Keratinocyte (primary cell): ENCODE measurements around the gene CCDC28A. TPM values are rescaled to one million over a fixed set of nuclear protein-coding genes. Genes with fewer than 3 reads are reported as not detected.

Experiments used
- DNase-seq: peaks from one replicate; pipeline ENCODE4 v3.0.0-alpha.2; 2011; ENCODE audit warnings: low read depth, missing footprints, low spot score
- FAIRE-seq: peaks from 2 replicates; lab custom pipeline; 2011; peaks lifted over from hg19 to GRCh38; lab: Jason Lieb, UNC
- H2AFZ ChIP-seq: 2 replicates; pipeline ENCODE4 v1.6.0; 2012; ENCODE audit warnings: low read length, control low read depth, inconsistent platforms; ENCODE audit not compliant: control insufficient read depth
- H3K27ac ChIP-seq: 2 replicates; pipeline ENCODE4 v1.5.1; 2011; ENCODE audit warnings: low read length; ENCODE audit not compliant: control insufficient read depth, insufficient read depth
- H3K27me3 ChIP-seq: 3 replicates; pipeline ENCODE4 v1.6.0; 2011; ENCODE audit warnings: low read length; ENCODE audit not compliant: control insufficient read depth, insufficient read depth; ENCODE audit errors: extremely low read depth
- H3K36me3 ChIP-seq, 2 experiments: 2 replicates in 1 of 2; 3 replicates in 1 of 2; pipeline ENCODE4 v1.5.1; 2011; ENCODE audit warnings: low read length in 2 of 2, mild to moderate bottlenecking in 1 of 2; ENCODE audit not compliant: control insufficient read depth in 2 of 2, insufficient read depth in 2 of 2; ENCODE audit errors: extremely low read depth in 1 of 2
- H3K4me1 ChIP-seq: 3 replicates; pipeline ENCODE4 v1.5.1; 2011; ENCODE audit warnings: low read length; ENCODE audit not compliant: control insufficient read depth, insufficient read depth; ENCODE audit errors: extremely low read depth
- H3K4me2 ChIP-seq: 3 replicates; pipeline ENCODE4 v1.6.0; 2011; ENCODE audit warnings: low read depth, low read length; ENCODE audit not compliant: control insufficient read depth, insufficient read depth; ENCODE audit errors: extremely low read depth
- H3K4me3 ChIP-seq, 3 experiments: fragments of 200-600 bp in 1 of 3; sonication (generic) in 1 of 3; 2 replicates in 2 of 3; 3 replicates in 1 of 3; pipeline ENCODE4 v1.5.1; 2011 to 2016; ENCODE audit warnings: low read length in 3 of 3, mild to moderate bottlenecking in 3 of 3, control low read depth in 2 of 3, inconsistent platforms in 1 of 3, low read depth in 1 of 3, mixed read lengths in 1 of 3, mixed run types in 1 of 3, moderate library complexity in 1 of 3; ENCODE audit not compliant: control insufficient read depth in 2 of 3, insufficient read depth in 2 of 3; ENCODE audit errors: extremely low read depth in 1 of 3
- H3K79me2 ChIP-seq: 2 replicates; pipeline ENCODE4 v1.6.0; 2012; ENCODE audit warnings: low read length; ENCODE audit not compliant: control insufficient read depth, insufficient read depth
- H3K9ac ChIP-seq: 3 replicates; pipeline ENCODE4 v1.6.0; 2011; ENCODE audit warnings: low read length; ENCODE audit not compliant: control insufficient read depth, insufficient read depth; ENCODE audit errors: extremely low read depth
- H3K9me1 ChIP-seq: 3 replicates; pipeline ENCODE4 v1.6.0; 2011; ENCODE audit warnings: low read length; ENCODE audit not compliant: control insufficient read depth, insufficient read depth; ENCODE audit errors: extremely low read depth
- H3K9me3 ChIP-seq: 2 replicates; pipeline ENCODE4 v1.5.1; 2012; ENCODE audit warnings: low read depth, low read length; ENCODE audit not compliant: control insufficient read depth
- H4K20me1 ChIP-seq: 3 replicates; pipeline ENCODE4 v1.6.0; 2011; ENCODE audit warnings: low read length; ENCODE audit not compliant: control insufficient read depth, insufficient read depth; ENCODE audit errors: extremely low read depth
- EZH2 ChIP-seq: IDR thresholded peaks from one replicate; pipeline ENCODE4 v1.6.1; 2012; ENCODE audit warnings: inconsistent platforms, mild to moderate bottlenecking, low read length, moderate library complexity
- dilution Hi-C: fragments of 300-500 bp; cut with MboI; formaldehyde crosslinking; loops from one replicate; pipeline ENCODE4 v1.7.0; 2020; ENCODE audit warnings: low sequenced_read_pairs; ENCODE audit not compliant: extremely low pct_ligation_motif_present
- polyA plus RNA-seq, 5 experiments: library from polyadenylated mRNA; depleted of rRNA in 3 of 5; stranded (reverse) in 3 of 5; stranded (forward) in 1 of 5; unstranded in 1 of 5; fragments of >200 nt; gene quantifications; 1 replicate in 1 of 5; 2 replicates in 3 of 5; 3 replicates in 1 of 5; pipeline versions ENCODE4 v1.2.1 to v1.2.3, GENCODE V29; 2011 to 2012; ENCODE audit warnings: missing spikeins in 2 of 5, low read depth in 1 of 5, low replicate concordance in 1 of 5
- TF ChIP-seq, protein P1 (sequence below), 3 experiments: IDR thresholded peaks in 1 of 3; conservative IDR thresholded peaks in 1 of 3; optimal IDR thresholded peaks in 1 of 3; 2 replicates in 2 of 3; 3 replicates in 1 of 3; pipeline versions ENCODE3 to v1.5.1; 2011; ENCODE audit warnings: low read length in 3 of 3, mild to moderate bottlenecking in 3 of 3, moderate library complexity in 2 of 3, control low read depth in 1 of 3, inconsistent platforms in 1 of 3; ENCODE audit not compliant: insufficient read depth in 2 of 3; ENCODE audit errors: extremely low read depth in 1 of 3

CCDC28A gene
- polyA plus RNA-seq, 1 donor (not counting 4 experiments of a cell fraction or from before 2014, with no cell fraction given) = 8.9 TPM

DNA sequence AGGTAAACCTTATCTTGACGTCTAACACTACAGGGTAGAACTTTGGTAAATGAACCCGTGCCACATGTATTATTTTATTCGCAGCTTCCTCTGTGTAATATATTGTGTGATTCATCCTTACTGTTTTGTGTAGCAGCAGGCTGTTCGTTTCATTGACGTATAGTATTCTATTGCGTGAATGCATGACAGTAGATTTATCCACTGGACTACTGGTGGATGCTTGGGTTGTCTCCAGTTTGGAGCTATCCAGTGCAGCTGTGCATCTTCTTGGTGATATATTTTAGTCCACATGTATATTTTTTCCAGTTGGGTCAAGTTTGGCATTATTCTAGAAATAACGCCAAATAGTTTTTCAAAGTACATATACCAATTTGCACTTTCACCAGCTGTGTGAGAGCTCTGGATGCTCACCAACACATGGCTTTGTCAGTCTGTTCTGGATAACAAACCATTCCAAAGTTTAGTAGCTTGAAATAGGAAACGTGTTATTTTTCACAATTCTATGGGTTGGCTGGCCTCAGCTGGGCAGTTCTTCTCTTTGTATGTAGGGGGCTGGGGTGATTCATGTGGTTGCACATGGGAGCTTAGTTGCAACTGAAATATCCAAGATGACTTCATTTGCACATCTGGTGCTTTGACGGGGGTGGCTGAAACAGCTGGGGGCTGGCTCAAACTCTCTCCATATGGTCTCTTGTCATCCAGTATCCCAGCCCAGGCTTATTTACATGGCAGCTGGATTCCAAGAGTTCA, 31.6 kb downstream of the CCDC28A start:
- Histone ChIP-seq H3K9me3 (no peaks in the 10 kb centered on the region), H4K20me1 (no peaks in the 10 kb centered on the region), H3K4me2 (no peak overlapping the region), H3K36me3 (no peaks in the 10 kb centered on the region), H3K9me1 (no peaks in the 10 kb centered on the region), H3K27ac (no peak overlapping the region), H3K4me1 (no peaks in the 10 kb centered on the region), H3K4me3 (no peak overlapping the region), H3K79me2 (no peaks in the 10 kb centered on the region), H3K9ac (no peak overlapping the region), H2AFZ (no peak overlapping the region), H3K27me3 (no peaks in the 10 kb centered on the region)
- TF ChIP-seq, protein P1, sequence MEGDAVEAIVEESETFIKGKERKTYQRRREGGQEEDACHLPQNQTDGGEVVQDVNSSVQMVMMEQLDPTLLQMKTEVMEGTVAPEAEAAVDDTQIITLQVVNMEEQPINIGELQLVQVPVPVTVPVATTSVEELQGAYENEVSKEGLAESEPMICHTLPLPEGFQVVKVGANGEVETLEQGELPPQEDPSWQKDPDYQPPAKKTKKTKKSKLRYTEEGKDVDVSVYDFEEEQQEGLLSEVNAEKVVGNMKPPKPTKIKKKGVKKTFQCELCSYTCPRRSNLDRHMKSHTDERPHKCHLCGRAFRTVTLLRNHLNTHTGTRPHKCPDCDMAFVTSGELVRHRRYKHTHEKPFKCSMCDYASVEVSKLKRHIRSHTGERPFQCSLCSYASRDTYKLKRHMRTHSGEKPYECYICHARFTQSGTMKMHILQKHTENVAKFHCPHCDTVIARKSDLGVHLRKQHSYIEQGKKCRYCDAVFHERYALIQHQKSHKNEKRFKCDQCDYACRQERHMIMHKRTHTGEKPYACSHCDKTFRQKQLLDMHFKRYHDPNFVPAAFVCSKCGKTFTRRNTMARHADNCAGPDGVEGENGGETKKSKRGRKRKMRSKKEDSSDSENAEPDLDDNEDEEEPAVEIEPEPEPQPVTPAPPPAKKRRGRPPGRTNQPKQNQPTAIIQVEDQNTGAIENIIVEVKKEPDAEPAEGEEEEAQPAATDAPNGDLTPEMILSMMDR (optimal IDR thresholded peaks at IDR 0.05 in 1 of 3, IDR thresholded peaks at IDR 0.05 in 1 of 3, conservative IDR thresholded peaks at IDR 0.05 in 1 of 3; ENCODE audit: extremely low read depth in 1 of 3, insufficient read depth in 2 of 3, low read length in 3 of 3) = no peak
- dilution Hi-C loops = no loop called here
- DNase-seq (no peak), FAIRE-seq (no peak)

DNA sequence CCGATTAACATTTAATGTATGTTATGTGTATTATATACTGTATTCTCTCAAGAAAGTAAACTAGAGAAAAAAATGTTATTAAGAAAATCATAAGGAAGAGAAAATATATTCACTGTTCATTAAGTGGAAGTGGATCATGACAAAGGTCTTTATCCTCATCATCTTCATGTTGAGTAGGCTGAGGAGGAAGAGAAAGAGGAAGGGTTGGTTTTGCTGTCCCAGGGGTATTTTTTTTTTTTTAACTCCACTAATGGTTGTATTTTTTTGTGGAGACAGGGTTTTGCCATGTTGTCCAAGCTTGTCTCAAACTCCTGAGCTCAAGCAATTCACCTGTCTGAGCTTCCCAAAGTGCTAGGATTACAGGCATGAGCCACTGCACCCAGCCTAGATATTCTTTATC, 33.3 kb downstream of the CCDC28A start:
- FAIRE-seq (no peak), DNase-seq (no peak)
- Histone ChIP-seq H3K9me1 (no peaks in the 10 kb centered on the region), H3K4me2 (no peak overlapping the region), H3K27ac (no peak overlapping the region), H3K9ac (no peak overlapping the region), H3K36me3 (no peaks in the 10 kb centered on the region), H4K20me1 (no peaks in the 10 kb centered on the region), H3K4me3 (no peak overlapping the region), H3K9me3 (no peaks in the 10 kb centered on the region), H3K4me1 (no peaks in the 10 kb centered on the region), H2AFZ (no peak overlapping the region), H3K79me2 (no peaks in the 10 kb centered on the region), H3K27me3 (no peaks in the 10 kb centered on the region)
- dilution Hi-C loops = no loop called here
- no peak for TF ChIP-seq EZH2
- TF ChIP-seq, protein P1 (optimal IDR thresholded peaks at IDR 0.05 in 1 of 3, IDR thresholded peaks at IDR 0.05 in 1 of 3, conservative IDR thresholded peaks at IDR 0.05 in 1 of 3; ENCODE audit: extremely low read depth in 1 of 3, insufficient read depth in 2 of 3, low read length in 3 of 3) = no peak
